Urinary bladder (tissue), 4 donors: Measurements from ENCODE around the gene RASA1. TPM values are rescaled to one million over a fixed set of nuclear protein-coding genes. Genes with fewer than 3 reads are reported as not detected.

Source experiments
- DNase-seq: peaks from one replicate; pipeline ENCODE4 v3.0.0-alpha.2; 2015; ENCODE audit errors: extremely low spot score
- H3K27ac ChIP-seq: one replicate; pipeline ENCODE4 v1.5.1; 2013; ENCODE audit warnings: low read depth, mild to moderate bottlenecking, moderate library complexity
- H3K36me3 ChIP-seq: one replicate; pipeline ENCODE4 v1.6.1; 2013; ENCODE audit warnings: mild to moderate bottlenecking, moderate library complexity; ENCODE audit not compliant: insufficient read depth
- H3K4me1 ChIP-seq: one replicate; pipeline ENCODE4 v1.6.1; 2013; ENCODE audit warnings: mild to moderate bottlenecking, moderate library complexity; ENCODE audit not compliant: insufficient read depth
- H3K4me3 ChIP-seq: one replicate; pipeline ENCODE4 v1.5.1; 2013; ENCODE audit warnings: low read depth, low read length
- WGBS: extraction: QIAGEN DNeasy Blood & Tissue Kit; methylation state at CpG from one replicate; pipeline ENCODE4 v1.1.7; 2013; 5-methylcytosine and 5-hydroxymethylcytosine counted together
- polyA plus RNA-seq: library from polyadenylated mRNA; stranded (reverse); fragments of 200-250 nt; gene quantifications from one replicate; pipeline ENCODE4 v1.2.3, GENCODE V29; 2013
- total RNA-seq: library from RNA; depleted of rRNA; stranded (reverse); fragments of >200 nt; gene quantifications from one replicate; pipeline ENCODE4 v1.2.3, GENCODE V29; 2014
- donor health status: healthy with polysubstance abuse.
- donor health status: healthy.

RASA1 gene
- total and polyA plus RNA-seq, 2 donors, result 21.0 to 54.8 TPM

DNA sequence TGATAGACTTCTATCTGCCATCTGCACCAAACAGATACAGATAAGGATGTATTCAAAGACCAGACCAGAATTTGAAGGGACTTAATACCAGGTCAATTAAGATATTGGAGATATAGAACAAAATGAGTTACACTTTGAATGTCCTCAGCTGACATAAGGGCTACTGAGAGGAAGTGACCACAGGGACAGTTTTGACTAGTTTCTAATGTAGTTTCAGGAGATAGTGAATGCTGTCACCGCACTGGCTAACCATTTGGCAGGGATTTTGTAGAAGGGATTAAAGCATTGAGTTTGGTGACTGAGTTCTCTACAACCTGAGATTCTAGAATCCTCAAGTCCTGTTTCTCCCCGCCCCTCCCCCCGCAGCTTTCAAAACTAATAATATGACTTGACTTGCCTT, 122.4 kb downstream of the RASA1 start:
- WGBS, result 96% methylated on average over 3 of the region's 3 CpGs
- Histone ChIP-seq H3K4me3 (no peak overlapping the region), H3K36me3 (peaks cover 2% of the 10 kb centered on the region), H3K4me1 (no peaks in the 10 kb centered on the region), H3K27ac (no peak overlapping the region)
- DNase-seq, result no peak

DNA sequence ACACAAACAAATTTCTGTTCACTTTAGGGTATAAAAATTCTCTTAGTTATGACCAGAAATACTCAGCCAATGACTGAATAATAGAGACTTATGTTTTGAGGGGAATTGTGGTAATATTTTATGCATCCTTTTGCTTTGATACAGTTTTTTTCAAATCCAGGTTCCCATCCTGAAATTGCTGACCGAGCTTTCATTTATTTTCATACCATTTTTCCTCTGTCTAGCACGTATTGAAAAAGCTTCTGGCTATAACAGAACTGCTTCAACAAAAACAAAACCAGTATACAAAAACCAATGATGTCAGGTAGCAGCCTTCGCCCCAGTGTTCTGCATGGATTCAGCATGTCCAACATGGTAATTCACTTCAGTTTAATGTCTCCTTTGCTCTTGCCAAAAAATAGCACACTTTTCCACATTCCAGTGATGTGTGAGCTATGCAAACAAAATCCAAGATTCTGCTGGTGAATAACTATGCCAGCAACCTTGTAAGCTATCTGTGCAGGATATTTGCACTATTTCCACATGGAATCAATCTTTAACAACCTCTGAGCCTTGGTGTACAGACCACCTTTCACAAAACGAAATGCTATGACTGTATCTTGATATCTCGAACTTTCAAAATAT, 123.0 kb downstream of the RASA1 start:
- no peak for DNase-seq
- WGBS, result 73% methylated on average over 5 of the region's 5 CpGs
- H3K27ac ChIP-seq, result no peak overlapping the region
- H3K4me3 ChIP-seq, result no peak overlapping the region
- no peaks in the 10 kb centered on the region for H3K4me1 ChIP-seq
- H3K36me3 ChIP-seq, result peaks cover 2% of the 10 kb centered on the region

- H3K36me3 ChIP-seq, result peaks cover 2% of the 10 kb centered on the region
- DNase-seq, result no peak
- H3K27ac ChIP-seq, result no peak overlapping the region
- no peak overlapping the region for H3K4me3 ChIP-seq
- 83% methylated on average over 1 of the region's 1 CpG for WGBS
- H3K4me1 ChIP-seq, result no peaks in the 10 kb centered on the region
Observed at GRCh38 chr5:87392170-87392569, 124.5 kb downstream of the RASA1 start.

GRCh38 chr5:87392801-87393200, 125.1 kb downstream of the RASA1 start:
- WGBS, result 70% methylated on average over 4 of the region's 4 CpGs
- DNase-seq, result no peak
- H3K4me1 ChIP-seq, result no peaks in the 10 kb centered on the region
- no peak overlapping the region for H3K4me3 ChIP-seq
- H3K27ac ChIP-seq, result no peak overlapping the region
- H3K36me3 ChIP-seq, result peaks cover 5% of the 10 kb centered on the region

DNA sequence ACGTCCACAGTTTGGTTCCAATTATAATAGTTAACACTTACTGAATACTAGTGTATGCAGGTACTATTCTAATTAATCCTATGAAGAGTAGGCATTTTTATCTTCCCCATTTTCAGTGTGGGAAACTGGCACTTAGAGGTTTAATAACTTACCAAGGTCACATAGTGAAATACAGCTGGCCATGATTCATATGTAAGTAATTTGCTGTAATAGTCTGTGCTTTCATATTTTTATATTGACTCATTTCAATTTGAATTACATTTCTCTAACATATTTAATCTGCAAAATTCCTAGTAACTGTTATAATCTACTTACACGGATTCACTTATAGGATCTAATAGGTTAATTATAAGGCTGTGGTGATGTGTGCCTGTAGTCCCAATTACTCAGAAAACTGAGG, 125.6 kb downstream of the RASA1 start:
- WGBS, result 68% methylated on average over 2 of the region's 2 CpGs
- H3K27ac ChIP-seq, result no peak overlapping the region
- peaks cover 7% of the 10 kb centered on the region for H3K36me3 ChIP-seq

GRCh38 chr5:87394411-87395165, 126.9 kb downstream of the RASA1 start:
- 91% methylated on average over 3 of the region's 3 CpGs for WGBS
- H3K4me3 ChIP-seq, result no peak overlapping the region
- peaks cover 7% of the 10 kb centered on the region for H3K36me3 ChIP-seq
- H3K27ac ChIP-seq, result no peak overlapping the region
- H3K4me1 ChIP-seq, result no peaks in the 10 kb centered on the region
- no peak for DNase-seq

More for the DNA sequence above, 125.6 kb downstream of the RASA1 start:
- DNase-seq, result no peak
- H3K4me1 ChIP-seq, result no peaks in the 10 kb centered on the region
- H3K4me3 ChIP-seq, result no peak overlapping the region

DNA sequence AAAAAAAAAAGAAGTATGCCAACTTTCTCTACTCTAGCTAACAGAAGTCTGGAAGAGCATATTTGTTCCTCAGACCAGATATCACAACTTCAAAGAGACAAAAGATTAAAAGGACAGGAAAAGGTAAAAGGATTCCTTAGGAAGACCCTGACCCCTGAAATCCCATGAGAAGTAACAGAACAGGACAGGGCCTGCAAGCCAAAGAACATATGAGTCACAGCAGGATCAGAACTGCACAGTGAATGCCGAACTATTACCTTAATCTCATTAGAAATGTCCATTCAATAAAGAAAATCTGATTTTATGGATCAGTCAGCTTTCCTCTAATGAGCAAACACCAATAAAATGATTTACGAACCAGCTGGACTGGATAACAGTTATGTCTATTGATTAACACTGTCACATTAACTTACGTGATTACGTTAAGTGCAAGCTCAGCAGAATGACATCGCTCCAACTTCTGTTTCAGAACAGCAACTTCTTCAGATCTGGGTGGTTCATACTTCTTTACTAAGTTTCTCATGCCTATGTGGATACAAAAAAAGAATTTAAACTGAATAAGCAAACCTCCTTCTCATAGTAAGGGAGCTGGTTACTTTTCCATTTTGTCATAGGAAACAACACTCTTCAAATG, 131.4 kb downstream of the RASA1 start:
- no peak for DNase-seq
- 80% methylated on average over 5 of the region's 5 CpGs for WGBS
- Histone ChIP-seq H3K4me1 (no peaks in the 10 kb centered on the region), H3K36me3 (peaks cover 5% of the 10 kb centered on the region), H3K27ac (no peak overlapping the region), H3K4me3 (no peak overlapping the region)

DNA sequence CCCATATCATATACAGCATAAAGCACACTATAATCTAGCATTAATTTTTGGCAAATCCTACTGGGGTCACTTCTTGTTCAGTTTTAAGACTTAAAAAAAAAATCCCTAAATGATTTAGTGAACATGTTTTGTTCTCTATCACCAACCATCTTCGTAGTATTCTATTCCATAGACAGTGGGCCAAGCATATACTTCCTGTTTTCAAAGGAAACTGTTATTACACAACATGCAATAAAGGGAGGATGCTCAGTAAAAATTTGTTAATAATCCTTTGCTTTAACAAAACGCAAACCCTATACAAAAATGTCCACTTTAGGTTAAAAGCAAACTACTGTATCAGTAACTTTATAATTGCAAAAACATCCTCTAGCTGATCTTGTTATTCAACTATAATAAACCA, 132.0 kb downstream of the RASA1 start:
- WGBS, result 54% methylated on average over 2 of the region's 2 CpGs
- Histone ChIP-seq H3K4me1 (no peaks in the 10 kb centered on the region), H3K27ac (no peak overlapping the region), H3K36me3 (peaks cover 5% of the 10 kb centered on the region), H3K4me3 (no peak overlapping the region)
- no peak for DNase-seq

DNA sequence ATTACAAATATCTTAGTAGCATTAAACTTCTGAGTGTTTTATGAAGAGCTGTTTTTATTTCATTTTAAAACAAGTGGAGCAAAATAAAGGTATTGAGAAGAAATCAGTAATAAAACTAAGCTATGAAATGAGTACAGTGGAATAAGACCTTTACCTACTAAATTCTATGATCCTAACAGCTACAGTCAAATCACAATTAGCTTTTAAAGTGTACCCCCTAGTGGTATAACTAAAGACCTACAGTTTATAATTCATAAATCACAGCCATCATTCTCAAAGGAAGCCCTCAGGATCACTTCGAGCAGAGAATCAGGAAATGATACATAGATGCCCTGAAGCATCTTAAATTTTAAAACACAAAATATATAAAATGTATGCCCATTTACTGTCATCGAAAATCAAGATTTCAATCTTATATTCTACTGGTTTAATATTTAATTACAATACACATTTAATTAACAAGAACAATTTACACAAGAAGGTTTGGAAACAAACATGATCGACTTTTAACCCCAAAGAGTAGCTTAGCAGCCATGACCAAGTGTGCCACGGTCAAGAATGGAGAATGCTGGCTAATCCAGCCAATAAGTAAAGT, 132.7 kb downstream of the RASA1 start:
- Histone ChIP-seq H3K27ac (no peak overlapping the region), H3K36me3 (peaks cover 5% of the 10 kb centered on the region)
- 71% methylated on average over 4 of the region's 4 CpGs for WGBS

DNA sequence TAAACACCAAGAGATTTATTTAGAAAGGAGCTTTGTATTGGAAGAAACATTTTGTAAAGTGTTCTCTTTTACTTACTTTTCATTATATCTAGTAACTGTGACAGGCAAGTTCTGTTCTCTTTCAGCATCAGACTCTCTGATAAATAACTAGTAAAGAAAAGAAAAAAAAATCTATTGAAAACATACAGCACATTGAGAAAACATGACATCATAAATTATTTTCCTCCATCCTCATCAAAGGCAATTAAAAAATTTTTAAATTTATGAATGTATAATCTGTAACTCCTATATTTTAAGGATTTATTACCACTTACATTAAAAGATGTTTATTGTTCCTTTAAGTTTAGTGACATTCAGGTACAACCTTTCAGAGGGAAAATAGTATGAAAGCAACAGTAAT, 133.9 kb downstream of the RASA1 start:
- peaks cover 5% of the 10 kb centered on the region for H3K36me3 ChIP-seq
- no peak overlapping the region for H3K27ac ChIP-seq
- no peaks in the 10 kb centered on the region for H3K4me1 ChIP-seq
- no peak for DNase-seq
- no peak overlapping the region for H3K4me3 ChIP-seq

More for the DNA sequence above, 132.7 kb downstream of the RASA1 start:
- no peak for DNase-seq
- Histone ChIP-seq H3K4me3 (no peak overlapping the region), H3K4me1 (no peaks in the 10 kb centered on the region)

DNA sequence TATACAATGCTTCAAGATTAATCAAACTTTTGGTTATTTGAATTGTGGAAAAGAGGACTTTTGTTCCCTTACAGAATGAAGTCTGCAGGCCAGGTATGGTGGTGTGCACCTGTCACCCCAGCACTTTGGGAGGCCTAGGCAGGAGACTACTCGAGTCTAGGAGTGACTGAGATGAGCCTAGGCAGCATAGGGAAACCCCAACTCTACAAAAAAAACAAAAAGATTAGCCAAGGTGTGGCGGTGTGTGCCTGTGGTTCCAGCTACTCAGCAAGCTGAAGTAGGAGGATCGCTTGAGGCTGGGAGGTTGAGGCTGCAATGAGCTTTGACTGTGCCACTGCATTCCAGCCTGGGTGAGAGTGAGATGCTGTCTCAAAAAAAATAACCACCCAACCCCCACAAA, 135.7 kb downstream of the RASA1 start:
- H3K36me3 ChIP-seq, result no peaks in the 10 kb centered on the region
- no peak overlapping the region for H3K27ac ChIP-seq
- no peak overlapping the region for H3K4me3 ChIP-seq
- H3K4me1 ChIP-seq, result no peaks in the 10 kb centered on the region
- 89% methylated on average over 3 of the region's 3 CpGs for WGBS
- DNase-seq, result no peak

GRCh38 chr5:87403899-87404298, 136.2 kb downstream of the RASA1 start:
- no peaks in the 10 kb centered on the region for H3K4me1 ChIP-seq
- 78% methylated on average over 3 of the region's 3 CpGs for WGBS
- H3K4me3 ChIP-seq, result no peak overlapping the region
- no peaks in the 10 kb centered on the region for H3K36me3 ChIP-seq
- DNase-seq, result no peak
- H3K27ac ChIP-seq, result no peak overlapping the region

- no peak overlapping the region for H3K4me3 ChIP-seq
- H3K4me1 ChIP-seq, result no peaks in the 10 kb centered on the region
- H3K36me3 ChIP-seq, result no peaks in the 10 kb centered on the region
- WGBS, result 90% methylated on average over 2 of the region's 2 CpGs
- DNase-seq, result no peak
- H3K27ac ChIP-seq, result no peak overlapping the region
Observed at GRCh38 chr5:87404359-87404758, 136.7 kb downstream of the RASA1 start.
